Astrocyte (in vitro differentiated cells and primary cell): ENCODE data around the gene CPA2. TPM values are rescaled to one million over a fixed set of nuclear protein-coding genes. Genes with fewer than 3 reads are reported as not detected.

Experiments used
- DNase-seq: peaks from one replicate; pipeline ENCODE4 v3.0.0-alpha.2; 2010; ENCODE audit warnings: low read depth
- FAIRE-seq: peaks from 2 replicates; lab custom pipeline; 2011; peaks lifted over from hg19 to GRCh38; lab: Jason Lieb, UNC
- H2AFZ ChIP-seq: 2 replicates; pipeline ENCODE4 v1.6.0; 2012; ENCODE audit warnings: low read depth, low read length, inconsistent platforms
- H3K27ac ChIP-seq: 2 replicates; pipeline ENCODE4 v1.5.1; 2011; ENCODE audit warnings: low read depth, low read length, inconsistent platforms
- H3K27me3 ChIP-seq: 2 replicates; pipeline ENCODE4 v1.6.0; 2011; ENCODE audit warnings: low read length, inconsistent platforms; ENCODE audit not compliant: insufficient read depth
- H3K36me3 ChIP-seq: 2 replicates; pipeline ENCODE4 v1.5.1; 2011; ENCODE audit warnings: low read length, inconsistent platforms; ENCODE audit not compliant: insufficient read depth
- H3K4me1 ChIP-seq: 2 replicates; pipeline ENCODE4 v1.5.1; 2011; ENCODE audit warnings: low read length, inconsistent platforms; ENCODE audit not compliant: insufficient read depth
- H3K4me2 ChIP-seq: 2 replicates; pipeline ENCODE4 v1.6.0; 2012; ENCODE audit warnings: low read length, inconsistent platforms
- H3K4me3 ChIP-seq: 2 replicates; pipeline ENCODE4 v1.5.1; 2011; ENCODE audit warnings: low read depth, mild to moderate bottlenecking, low read length, inconsistent platforms; ENCODE audit not compliant: insufficient read depth
- H3K79me2 ChIP-seq: 2 replicates; pipeline ENCODE4 v1.6.0; 2012; ENCODE audit warnings: mild to moderate bottlenecking, low read length, inconsistent platforms; ENCODE audit not compliant: insufficient read depth
- H3K9ac ChIP-seq: 2 replicates; pipeline ENCODE4 v1.6.0; 2012; ENCODE audit warnings: mild to moderate bottlenecking, low read length, inconsistent platforms
- H3K9me3 ChIP-seq: 2 replicates; pipeline ENCODE4 v1.5.1; 2012; ENCODE audit warnings: low read depth, mild to moderate bottlenecking, low read length, inconsistent platforms; ENCODE audit not compliant: insufficient read depth
- H4K20me1 ChIP-seq: 2 replicates; pipeline ENCODE4 v1.6.0; 2012; ENCODE audit warnings: low read length, inconsistent platforms; ENCODE audit not compliant: insufficient read depth
- H3K27ac Mint-ChIP-seq: one replicate; pipeline ENCODE4 v1.8.0; 2021; ENCODE audit warnings: mild to moderate bottlenecking, mixed read lengths; ENCODE audit not compliant: unreplicated experiment
- H3K27me3 Mint-ChIP-seq: one replicate; pipeline ENCODE4 v1.8.0; 2021; ENCODE audit warnings: low read depth, mixed read lengths; ENCODE audit not compliant: unreplicated experiment
- H3K36me3 Mint-ChIP-seq: one replicate; pipeline ENCODE4 v1.8.0; 2021; ENCODE audit warnings: low read depth, mixed read lengths; ENCODE audit not compliant: unreplicated experiment
- H3K4me1 Mint-ChIP-seq: one replicate; pipeline ENCODE4 v1.8.0; 2021; ENCODE audit warnings: low read depth, mixed read lengths; ENCODE audit not compliant: unreplicated experiment
- H3K4me3 Mint-ChIP-seq: one replicate; pipeline ENCODE4 v1.8.0; 2021; ENCODE audit warnings: mild to moderate bottlenecking, moderate library complexity, mixed read lengths; ENCODE audit not compliant: unreplicated experiment
- H3K9me3 Mint-ChIP-seq: one replicate; pipeline ENCODE4 v1.8.0; 2021; ENCODE audit warnings: mild to moderate bottlenecking, mixed read lengths; ENCODE audit not compliant: unreplicated experiment
- EZH2 ChIP-seq: IDR thresholded peaks from 2 replicates; pipeline ENCODE4 v1.6.1; 2012; ENCODE audit warnings: mild to moderate bottlenecking, low read length, inconsistent platforms; ENCODE audit not compliant: insufficient read depth
- total RNA-seq: library from RNA; stranded (reverse); gene quantifications from 2 replicates; pipeline ENCODE4 v1.2.1, GENCODE V29; 2021
- TF ChIP-seq, protein P1 (sequence below): IDR thresholded peaks from 2 replicates; pipeline ENCODE4 v1.5.1; 2011; ENCODE audit warnings: low read depth, mild to moderate bottlenecking, inconsistent platforms, low read length, moderate library complexity; ENCODE audit not compliant: insufficient read depth

CPA2 gene
- total RNA-seq, 1 donor from 2014 or later: not detected

DNA sequence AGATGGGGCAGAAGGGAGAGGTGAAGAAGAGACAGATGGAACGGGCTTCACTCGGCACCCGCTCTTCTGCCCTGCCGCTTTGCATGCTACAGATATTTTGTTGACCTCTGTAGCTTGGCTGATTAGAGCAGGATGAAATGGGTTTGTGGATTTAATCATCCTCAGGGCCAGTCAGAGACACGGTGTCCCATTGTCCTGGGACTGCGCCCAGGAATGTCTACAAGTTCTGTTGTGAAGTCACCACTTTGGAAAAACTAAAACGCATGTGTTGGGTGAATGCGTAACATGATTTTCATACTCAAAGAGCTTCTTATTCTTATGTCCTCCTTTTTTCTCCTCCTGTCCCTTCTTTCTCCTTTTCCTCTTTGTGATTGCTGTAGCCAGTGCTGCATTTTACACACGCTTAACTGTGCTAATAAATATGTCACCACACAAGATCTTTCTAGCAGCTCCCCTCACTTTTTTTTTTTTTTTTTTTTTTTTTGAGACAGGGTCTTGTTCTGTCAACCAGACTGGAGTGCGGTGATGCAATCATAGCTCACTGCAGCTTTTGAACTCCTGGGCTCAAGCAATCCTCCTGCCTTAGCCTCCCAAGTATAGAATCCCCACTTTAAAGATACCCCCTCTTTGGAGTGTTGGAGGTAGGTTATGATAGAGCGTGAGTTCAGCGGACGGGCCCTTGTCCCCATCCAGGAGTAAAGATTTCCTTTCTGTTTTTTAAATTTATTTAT is 29.7 kb downstream of the CPA2 start:
- TF ChIP-seq, protein P1, sequence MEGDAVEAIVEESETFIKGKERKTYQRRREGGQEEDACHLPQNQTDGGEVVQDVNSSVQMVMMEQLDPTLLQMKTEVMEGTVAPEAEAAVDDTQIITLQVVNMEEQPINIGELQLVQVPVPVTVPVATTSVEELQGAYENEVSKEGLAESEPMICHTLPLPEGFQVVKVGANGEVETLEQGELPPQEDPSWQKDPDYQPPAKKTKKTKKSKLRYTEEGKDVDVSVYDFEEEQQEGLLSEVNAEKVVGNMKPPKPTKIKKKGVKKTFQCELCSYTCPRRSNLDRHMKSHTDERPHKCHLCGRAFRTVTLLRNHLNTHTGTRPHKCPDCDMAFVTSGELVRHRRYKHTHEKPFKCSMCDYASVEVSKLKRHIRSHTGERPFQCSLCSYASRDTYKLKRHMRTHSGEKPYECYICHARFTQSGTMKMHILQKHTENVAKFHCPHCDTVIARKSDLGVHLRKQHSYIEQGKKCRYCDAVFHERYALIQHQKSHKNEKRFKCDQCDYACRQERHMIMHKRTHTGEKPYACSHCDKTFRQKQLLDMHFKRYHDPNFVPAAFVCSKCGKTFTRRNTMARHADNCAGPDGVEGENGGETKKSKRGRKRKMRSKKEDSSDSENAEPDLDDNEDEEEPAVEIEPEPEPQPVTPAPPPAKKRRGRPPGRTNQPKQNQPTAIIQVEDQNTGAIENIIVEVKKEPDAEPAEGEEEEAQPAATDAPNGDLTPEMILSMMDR: no peak
- no peak for TF ChIP-seq EZH2
- peaks cover 33% of the 10 kb centered on the region for H3K4me1 Mint-ChIP-seq
- Histone ChIP-seq H3K27me3 (no peaks in the 10 kb centered on the region), H4K20me1 (no peaks in the 10 kb centered on the region), H3K79me2 (peaks cover 27% of the 10 kb centered on the region), H3K27ac (no peak overlapping the region), H3K4me2 (peak overlapping the region; percentile 38), H3K9ac (no peak overlapping the region), H3K9me3 (no peaks in the 10 kb centered on the region), H2AFZ (no peak overlapping the region), H3K4me1 (peaks cover 27% of the 10 kb centered on the region), H3K36me3 (peaks cover 24% of the 10 kb centered on the region), H3K4me3 (no peak overlapping the region)
- H3K27me3 Mint-ChIP-seq: no peaks in the 10 kb centered on the region
- FAIRE-seq (no peak), DNase-seq (peak; percentile 16)
- no peak overlapping the region for H3K4me3 Mint-ChIP-seq
- peaks cover 4% of the 10 kb centered on the region for H3K9me3 Mint-ChIP-seq
- peaks cover 15% of the 10 kb centered on the region for H3K36me3 Mint-ChIP-seq
- no peak overlapping the region for H3K27ac Mint-ChIP-seq

DNA sequence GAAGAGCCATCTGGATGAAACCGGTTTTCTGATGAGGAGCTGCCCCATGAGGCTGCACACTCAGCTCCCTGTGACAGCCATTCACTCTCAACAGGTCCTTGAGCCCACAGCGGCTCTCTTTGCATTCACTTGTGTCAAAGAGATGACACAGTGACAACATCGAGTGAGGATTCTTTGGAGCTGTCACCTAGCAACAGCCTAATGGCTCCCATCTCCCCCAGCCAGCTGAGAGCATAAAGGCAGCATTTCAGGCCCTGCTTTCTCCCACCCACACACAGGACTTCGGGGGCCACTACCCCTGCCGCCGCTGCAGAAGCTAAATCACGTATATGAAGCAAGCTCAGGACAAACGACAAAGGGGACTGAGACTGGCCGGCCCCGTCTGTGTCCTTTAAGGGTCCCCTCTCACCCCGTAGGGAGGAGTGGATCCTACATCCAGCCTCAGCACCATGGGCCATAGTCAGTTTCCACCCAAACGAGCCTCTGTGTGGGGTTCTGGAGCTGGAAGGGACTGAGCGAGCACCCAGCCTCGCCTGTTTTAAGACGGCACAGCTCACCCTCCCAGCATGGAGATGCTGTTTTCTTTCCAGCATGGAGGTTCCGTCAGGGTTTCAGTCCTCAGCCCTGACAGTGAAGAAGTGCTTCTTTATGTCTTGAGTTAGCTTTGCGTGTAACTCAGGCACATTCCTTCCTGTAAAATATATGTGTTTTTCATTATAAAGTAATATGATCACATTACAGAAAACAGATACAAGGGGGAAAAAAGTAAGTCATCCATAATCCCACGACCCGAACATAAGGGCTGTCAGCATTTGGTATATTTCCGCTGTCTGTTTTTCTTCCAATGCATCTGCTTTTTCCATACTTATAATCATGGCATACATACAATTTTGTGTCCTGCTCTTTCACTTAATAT is 31.2 kb downstream of the CPA2 start:
- TF ChIP-seq EZH2: no peak
- TF ChIP-seq, protein P1: no peak
- Mint-ChIP-seq H3K9me3 (peaks cover 4% of the 10 kb centered on the region), H3K4me1 (peaks cover 22% of the 10 kb centered on the region), H3K4me3 (no peak overlapping the region), H3K27me3 (no peaks in the 10 kb centered on the region), H3K36me3 (peaks cover 19% of the 10 kb centered on the region), H3K27ac (no peak overlapping the region)
- no peaks in the 10 kb centered on the region for H3K27me3 ChIP-seq
- no peak overlapping the region for H3K4me2 ChIP-seq
- H3K79me2 ChIP-seq: peaks cover 27% of the 10 kb centered on the region
- peaks cover 32% of the 10 kb centered on the region for H3K36me3 ChIP-seq
- no peak for DNase-seq
- H3K9me3 ChIP-seq: no peaks in the 10 kb centered on the region
- no peak for FAIRE-seq
- no peak overlapping the region for H2AFZ ChIP-seq
- peaks cover 19% of the 10 kb centered on the region for H3K4me1 ChIP-seq
- H3K4me3 ChIP-seq: no peak overlapping the region
- H3K9ac ChIP-seq: no peak overlapping the region
- no peaks in the 10 kb centered on the region for H4K20me1 ChIP-seq
- no peak overlapping the region for H3K27ac ChIP-seq
